SK-N-SH (cell line): ENCODE results near the gene CDH11. TPM values are rescaled to one million over a fixed set of nuclear protein-coding genes. Genes with fewer than 3 reads are reported as not detected.

Source experiments
- CTCF ChIA-PET: fragments of 300-600, 350-600 bp; formaldehyde crosslinking; extraction: SDS; loops from one replicate; lab custom pipeline; 2021; lab: Yijun Ruan, JAX
- POLR2A ChIA-PET: fragments of 350-600 bp; sonication (Branson Sonifier 250); formaldehyde crosslinking; extraction: SDS; loops from one replicate; lab custom pipeline; 2020; ENCODE audit warnings: antibody characterized with exemption, inconsistent platforms; lab: Yijun Ruan, JAX
- DNase-seq: peaks from one replicate; pipeline ENCODE4 v3.0.0; 2012
- H2AFZ ChIP-seq: fragments of 200-600 bp; sonication (generic); 2 replicates; pipeline ENCODE4 v1.8.1; 2016; ENCODE audit warnings: antibody characterized with exemption, mild to moderate bottlenecking, low read depth
- H3F3A ChIP-seq: fragments of 200-600 bp; sonication (generic); replicated peaks from 2 replicates; pipeline ENCODE3; 2016; ENCODE audit warnings: antibody characterized with exemption, mild to moderate bottlenecking; ENCODE audit not compliant: insufficient read depth
- H3K27ac ChIP-seq, 2 experiments: fragments of 200-500 bp in 1 of 2; fragments of 200-600 bp in 1 of 2; sonication (Bioruptor generic) in 1 of 2; sonication (generic), shearing (Covaris generic) in 1 of 2; 2 replicates each; pipeline versions ENCODE4 v1.5.1 to v1.6.1; 2014 to 2016; ENCODE audit warnings: low read depth in 2 of 2, inconsistent platforms in 1 of 2, low read length in 1 of 2, mild to moderate bottlenecking in 1 of 2, mixed read lengths in 1 of 2
- H3K27me3 ChIP-seq: fragments of 200-600 bp; sonication (generic), shearing (Covaris generic); 2 replicates; pipeline ENCODE4 v1.6.1; 2016; ENCODE audit warnings: mixed run types; ENCODE audit not compliant: insufficient read depth
- H3K36me3 ChIP-seq, 2 experiments: fragments of 200-500 bp in 1 of 2; fragments of 200-600 bp in 1 of 2; sonication (Bioruptor generic) in 1 of 2; sonication (generic) in 1 of 2; replicated peaks in 1 of 2; 2 replicates each; pipeline versions ENCODE3 to v1.5.1; 2014 to 2016; ENCODE audit warnings: low read length in 1 of 2, mild to moderate bottlenecking in 1 of 2; ENCODE audit not compliant: insufficient read depth in 2 of 2, control insufficient read depth in 1 of 2
- H3K4me1 ChIP-seq, 2 experiments: fragments of 200-500 bp in 1 of 2; fragments of 200-600 bp in 1 of 2; sonication (Bioruptor generic) in 1 of 2; sonication (generic), shearing (Covaris generic) in 1 of 2; 2 replicates each; pipeline versions ENCODE4 v1.5.1 to v1.6.1; 2014 to 2016; ENCODE audit warnings: low read depth in 1 of 2, low read length in 1 of 2, mixed run types in 1 of 2; ENCODE audit not compliant: insufficient read depth in 2 of 2, control insufficient read depth in 1 of 2
- H3K4me2 ChIP-seq: fragments of 200-600 bp; sonication (generic), shearing (Covaris generic); 2 replicates; pipeline ENCODE4 v1.6.1; 2017; ENCODE audit warnings: mixed run types
- H3K4me3 ChIP-seq, 2 experiments: fragments of 200-500 bp in 1 of 2; fragments of 200-600 bp in 1 of 2; sonication (Bioruptor generic) in 1 of 2; sonication (generic), shearing (Covaris generic) in 1 of 2; 2 replicates each; pipeline versions ENCODE4 v1.5.1 to v1.8.1; 2014 to 2016; ENCODE audit warnings: low read depth in 2 of 2, inconsistent platforms in 1 of 2, low read length in 1 of 2, mild to moderate bottlenecking in 1 of 2, mixed read lengths in 1 of 2, moderate library complexity in 1 of 2
- H3K79me2 ChIP-seq: fragments of 200-600 bp; sonication (generic); 2 replicates; pipeline ENCODE4 v1.8.1; 2017; ENCODE audit warnings: mild to moderate bottlenecking; ENCODE audit not compliant: insufficient read depth
- H3K9ac ChIP-seq: fragments of 200-600 bp; sonication (generic); 2 replicates; pipeline ENCODE4 v1.6.1; 2017; ENCODE audit warnings: mixed run types
- H3K9me2 ChIP-seq: fragments of 200-600 bp; sonication (generic); 2 replicates; pipeline ENCODE4 v1.6.1; 2017; ENCODE audit warnings: mixed run types
- H3K9me3 ChIP-seq: fragments of 200-600 bp; sonication (generic); 2 replicates; pipeline ENCODE4 v1.6.1; 2017; ENCODE audit warnings: mixed run types, mild to moderate bottlenecking, moderate library complexity
- H4K20me1 ChIP-seq: fragments of 200-600 bp; sonication (generic); 2 replicates; pipeline ENCODE4 v1.6.1; 2017; ENCODE audit warnings: mild to moderate bottlenecking, mixed run types; ENCODE audit not compliant: insufficient read depth
- CHD2 ChIP-seq: fragments of 150-350 bp; IDR thresholded peaks from 2 replicates; pipeline ENCODE4 v1.6.1; 2018; ENCODE audit warnings: low read length; ENCODE audit not compliant: partially characterized antibody
- FOSL2 ChIP-seq: IDR thresholded peaks from 2 replicates; pipeline ENCODE4 v1.4.0; 2012; ENCODE audit warnings: low read depth, mild to moderate bottlenecking, moderate library complexity, borderline replicate concordance
- FOXM1 ChIP-seq: IDR thresholded peaks from 2 replicates; pipeline ENCODE4 v1.4.0; 2012; ENCODE audit warnings: low read depth, mild to moderate bottlenecking
- IRF3 ChIP-seq: fragments of 150-350 bp; IDR thresholded peaks from 2 replicates; pipeline ENCODE4 v1.6.1; 2016; ENCODE audit warnings: mild to moderate bottlenecking, low read depth, low read length
- JUND ChIP-seq: IDR thresholded peaks from 2 replicates; pipeline ENCODE4 v1.4.0; 2012
- MEF2A ChIP-seq: IDR thresholded peaks from 2 replicates; pipeline ENCODE4 v1.4.0; 2012; ENCODE audit warnings: low read depth, borderline replicate concordance
- NFIC ChIP-seq: IDR thresholded peaks from 2 replicates; pipeline ENCODE4 v1.4.0; 2012; ENCODE audit warnings: borderline replicate concordance
- POLR2AphosphoS5 ChIP-seq: IDR thresholded peaks from 2 replicates; pipeline ENCODE4 v1.6.1; 2012; ENCODE audit warnings: low read depth, low read length
- RAD21 ChIP-seq: IDR thresholded peaks from 2 replicates; pipeline ENCODE4 v1.6.1; 2012; ENCODE audit warnings: mild to moderate bottlenecking, low read length
- RCOR1 ChIP-seq: fragments of 150-350 bp; IDR thresholded peaks from 2 replicates; pipeline ENCODE4 v1.6.1; 2017; ENCODE audit warnings: antibody characterized with exemption, low read length
- RFX5 ChIP-seq: IDR thresholded peaks from 2 replicates; pipeline ENCODE4 v1.6.1; 2012; ENCODE audit warnings: mild to moderate bottlenecking, improper control_type of control experiment, low read length
- RXRA ChIP-seq: IDR thresholded peaks from 2 replicates; pipeline ENCODE4 v1.4.0; 2012; ENCODE audit warnings: low read depth, mild to moderate bottlenecking, borderline replicate concordance
- TAF1 ChIP-seq: IDR thresholded peaks from 2 replicates; pipeline ENCODE4 v1.6.1; 2012; ENCODE audit warnings: low read depth, mild to moderate bottlenecking, low read length, moderate library complexity, borderline replicate concordance
- TCF12 ChIP-seq: IDR thresholded peaks from 2 replicates; pipeline ENCODE4 v1.4.0; 2012
- TEAD4 ChIP-seq: IDR thresholded peaks from 2 replicates; pipeline ENCODE4 v1.4.0; 2012; ENCODE audit warnings: mild to moderate bottlenecking, borderline replicate concordance; ENCODE audit not compliant: insufficient read depth
- WGBS: methylation state at CpG from one replicate; pipeline ENCODE4 v1.1.6; 2017; ENCODE audit warnings: low lambda C conversion rate; 5-methylcytosine and 5-hydroxymethylcytosine counted together
- polyA plus RNA-seq, 3 experiments: library from polyadenylated mRNA; depleted of rRNA; stranded (reverse); fragments of >200 nt; gene quantifications; 2 replicates each; pipeline ENCODE4 v1.2.3, GENCODE V29; 2012
- TF ChIP-seq, protein P1 (sequence below): IDR thresholded peaks from 2 replicates; pipeline ENCODE4 v1.4.0; 2012; ENCODE audit warnings: low read depth, borderline replicate concordance
- TF ChIP-seq, protein P2 (sequence below): IDR thresholded peaks from 2 replicates; pipeline ENCODE4 v1.4.0; 2012; ENCODE audit warnings: low read depth

CDH11 gene
- polyA plus RNA-seq, 1 of the 3 experiments (the other 2 are of a cell fraction): 269 TPM

GRCh38 chr16:65095906-65096305, 26.0 kb downstream of the CDH11 start:
- TF ChIP-seq FOXM1: no peak
- TF ChIP-seq NFIC: 0 out of 2 replicates have a peak, but pooled peaks have one; percentile 19
- H3K9ac ChIP-seq: no peak overlapping the region
- H3K79me2 ChIP-seq: peaks cover 100% of the 10 kb centered on the region
- peaks cover 91% of the 10 kb centered on the region for H4K20me1 ChIP-seq
- H3K9me2 ChIP-seq: no peaks in the 10 kb centered on the region
- H3K27me3 ChIP-seq: no peaks in the 10 kb centered on the region
- H2AFZ ChIP-seq: no peak overlapping the region
- no peaks in the 10 kb centered on the region for H3K9me3 ChIP-seq
- H3K4me2 ChIP-seq: no peak overlapping the region
- H3K4me1 ChIP-seq: peaks cover 0 to 14% of the 10 kb centered on the region in 2 experiments; a peak in 2 of 4 replicates
- WGBS: 67% methylated on average over 4 of the region's 4 CpGs
- no peak overlapping the region for H3K27ac ChIP-seq
- H3K4me3 ChIP-seq: no peak overlapping the region
- no peak for DNase-seq
- ChIA-PET CTCF (no interaction called here), POLR2A (interaction anchor here (0.9 kb wide), 1 partner anchor 14 kb away, joined by 3 read pairs; no protein-coding TSS in a partner anchor)
- peaks cover 11% of the 10 kb centered on the region for H3F3A ChIP-seq
- peaks cover 14 to 71% of the 10 kb centered on the region in 2 experiments for H3K36me3 ChIP-seq

- Histone ChIP-seq H3K4me1 (peaks cover 0 to 14% of the 10 kb centered on the region in 2 experiments; a peak in 2 of 4 replicates), H3K4me3 (no peak overlapping the region), H3K79me2 (peaks cover 100% of the 10 kb centered on the region), H3K4me2 (no peak overlapping the region), H4K20me1 (peaks cover 94% of the 10 kb centered on the region), H3K27me3 (no peaks in the 10 kb centered on the region), H3K27ac (no peak overlapping the region), H3F3A (peaks cover 11% of the 10 kb centered on the region), H3K36me3 (peaks cover 14 to 71% of the 10 kb centered on the region in 2 experiments), H3K9me3 (no peaks in the 10 kb centered on the region), H3K9me2 (no peaks in the 10 kb centered on the region), H2AFZ (no peak overlapping the region), H3K9ac (no peak overlapping the region)
- CTCF ChIA-PET: no interaction called here
- TF ChIP-seq POLR2AphosphoS5 (no peak), CHD2 (no peak), TEAD4 (no peak), RAD21 (no peak), TAF1 (no peak), RCOR1 (no peak), RFX5 (no peak), TCF12 (no peak), IRF3 (no peak), RXRA (no peak), FOSL2 (no peak), MEF2A (no peak), JUND (no peak)
- TF ChIP-seq, protein P1, sequence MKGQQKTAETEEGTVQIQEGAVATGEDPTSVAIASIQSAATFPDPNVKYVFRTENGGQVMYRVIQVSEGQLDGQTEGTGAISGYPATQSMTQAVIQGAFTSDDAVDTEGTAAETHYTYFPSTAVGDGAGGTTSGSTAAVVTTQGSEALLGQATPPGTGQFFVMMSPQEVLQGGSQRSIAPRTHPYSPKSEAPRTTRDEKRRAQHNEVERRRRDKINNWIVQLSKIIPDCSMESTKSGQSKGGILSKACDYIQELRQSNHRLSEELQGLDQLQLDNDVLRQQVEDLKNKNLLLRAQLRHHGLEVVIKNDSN: no peak
- TF ChIP-seq, protein P2, sequence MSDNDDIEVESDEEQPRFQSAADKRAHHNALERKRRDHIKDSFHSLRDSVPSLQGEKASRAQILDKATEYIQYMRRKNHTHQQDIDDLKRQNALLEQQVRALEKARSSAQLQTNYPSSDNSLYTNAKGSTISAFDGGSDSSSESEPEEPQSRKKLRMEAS: no peak
- POLR2A ChIA-PET: interaction anchor here (0.9 kb wide), 1 partner anchor 15 kb away, joined by 3 read pairs; no protein-coding TSS in a partner anchor
- DNase-seq: no peak
- 97% methylated on average over 2 of the region's 2 CpGs for WGBS
These were observed 26.7 kb downstream of the CDH11 start for GRCh38 chr16:65095090-65095728.
